Large intestine (tissue), 12 donors: ENCODE results near the gene TRIM33. TPM values are rescaled to one million over a fixed set of nuclear protein-coding genes. Genes with fewer than 3 reads are reported as not detected.

Experiments
- DNase-seq, 2 donors: peaks; one replicate each; pipeline versions ENCODE4 v3.0.0 to v3.0.0-alpha.2; 2013
- H3K27ac ChIP-seq: one replicate; pipeline ENCODE4 v1.5.1; 2013; ENCODE audit warnings: low read length
- H3K27me3 ChIP-seq: 2 replicates; pipeline ENCODE4 v1.6.1; 2013; ENCODE audit warnings: low read length; ENCODE audit not compliant: control insufficient read depth, insufficient read depth
- H3K36me3 ChIP-seq: 2 replicates; pipeline ENCODE4 v1.6.1; 2013; ENCODE audit warnings: low read length; ENCODE audit not compliant: control insufficient read depth, insufficient read depth
- H3K4me1 ChIP-seq: one replicate; pipeline ENCODE4 v1.6.1; 2013; ENCODE audit warnings: low read length; ENCODE audit not compliant: control insufficient read depth, insufficient read depth
- H3K4me3 ChIP-seq: one replicate; pipeline ENCODE4 v1.5.1; 2013; ENCODE audit warnings: low read length
- H3K9me3 ChIP-seq: one replicate; pipeline ENCODE4 v1.6.1; 2013; ENCODE audit warnings: mild to moderate bottlenecking, low read depth, low read length, moderate library complexity; ENCODE audit not compliant: control insufficient read depth
- WGBS: methylation state at CpG from one replicate; pipeline ENCODE4 v1.1.5; 2013; ENCODE audit warnings: low lambda C conversion rate; ENCODE audit not compliant: insufficient coverage; 5-methylcytosine and 5-hydroxymethylcytosine counted together
- long read RNA-seq, 11 donors: transcript quantifications; one replicate each; lab custom pipeline, GENCODE V29; 2026
- polyA plus RNA-seq: library from polyadenylated mRNA; unstranded; fragments of 120-200 nt; gene quantifications from one replicate; pipeline ENCODE4 v1.2.1, GENCODE V29; 2013

TRIM33 gene
- polyA plus RNA-seq: 27.2 TPM
- long read RNA-seq, donor 1, full-length matches to known transcripts: 3 of 3 reads
- long read RNA-seq, donor 1, partial matches to known transcripts: 0 of 3 reads
- long read RNA-seq, donor 1, other reads (novel, unspliced or antisense): 0 of 3 reads
- long read RNA-seq, donor 2: 0 reads
- long read RNA-seq, donor 3: 0 reads
- long read RNA-seq, donor 4: 0 reads
- long read RNA-seq, donor 5, partial matches to known transcripts: 0 of 1 reads
- long read RNA-seq, donor 5, other reads (novel, unspliced or antisense): 0 of 1 reads
- long read RNA-seq, donor 6, partial matches to known transcripts: 0 of 1 reads
- long read RNA-seq, donor 6, other reads (novel, unspliced or antisense): 0 of 1 reads
- long read RNA-seq, donor 7, partial matches to known transcripts: 0 of 1 reads
- long read RNA-seq, donor 7, other reads (novel, unspliced or antisense): 0 of 1 reads
- long read RNA-seq, donor 8: 0 reads
- long read RNA-seq, donor 9, partial matches to known transcripts: 0 of 2 reads
- long read RNA-seq, donor 9, other reads (novel, unspliced or antisense): 0 of 2 reads
- long read RNA-seq, donor 10, partial matches to known transcripts: 0 of 1 reads
- long read RNA-seq, donor 10, other reads (novel, unspliced or antisense): 0 of 1 reads
- long read RNA-seq, donor 11, partial matches to known transcripts: 0 of 2 reads
- long read RNA-seq, donor 11, other reads (novel, unspliced or antisense): 0 of 2 reads

GRCh38 chr1:114511032-114511785 is at the start of gene TRIM33:
TSS of gene TRIM33 (minus strand) at chr1:114511203. CDS start at chr1:114511076, 127 bp downstream.
- Histone ChIP-seq H3K9me3 (no peaks in the 10 kb centered on the region), H3K27me3 (no peaks in the 10 kb centered on the region), H3K27ac (peak within 1 kb of the TSS; percentile 99), H3K36me3 (peaks cover 4% of the 10 kb centered on the region), H3K4me1 (peaks cover 23% of the 10 kb centered on the region), H3K4me3 (peak within 1 kb of the TSS; percentile 94)
- peak; percentile 97 to 98 for DNase-seq
- 0% methylated on average over 1 of the region's 90 CpGs for WGBS

- no peaks in the 10 kb centered on the region for H3K36me3 ChIP-seq
- no peak for DNase-seq
- WGBS: no CpG with 5 or more reads among the region's 3 CpGs
- H3K4me1 ChIP-seq: no peaks in the 10 kb centered on the region
- no peaks in the 10 kb centered on the region for H3K9me3 ChIP-seq
- H3K4me3 ChIP-seq: no peak overlapping the region
- no peaks in the 10 kb centered on the region for H3K27me3 ChIP-seq
- H3K27ac ChIP-seq: no peak overlapping the region
Measured at GRCh38 chr1:114559356-114559755, 48.4 kb upstream of the TRIM33 start.

GRCh38 chr1:114558544-114558943 is 47.5 kb upstream of the TRIM33 start:
- H3K9me3 ChIP-seq: no peaks in the 10 kb centered on the region
- no peak for DNase-seq
- H3K27ac ChIP-seq: no peak overlapping the region
- H3K27me3 ChIP-seq: no peaks in the 10 kb centered on the region
- no peak overlapping the region for H3K4me3 ChIP-seq
- 100% methylated on average over 1 of the region's 1 CpG for WGBS
- no peaks in the 10 kb centered on the region for H3K36me3 ChIP-seq
- H3K4me1 ChIP-seq: no peaks in the 10 kb centered on the region

GRCh38 chr1:114554577-114554976 is 43.6 kb upstream of the TRIM33 start:
- no peak overlapping the region for H3K4me3 ChIP-seq
- WGBS: no CpG with 5 or more reads among the region's 2 CpGs

GRCh38 chr1:114552106-114552639 is 41.2 kb upstream of the TRIM33 start:
- DNase-seq: no peak
- WGBS: 100% methylated on average over 1 of the region's 7 CpGs
- no peaks in the 10 kb centered on the region for H3K9me3 ChIP-seq
- H3K36me3 ChIP-seq: no peaks in the 10 kb centered on the region
- H3K4me1 ChIP-seq: no peaks in the 10 kb centered on the region
- H3K27me3 ChIP-seq: peaks cover 2% of the 10 kb centered on the region
- no peak overlapping the region for H3K4me3 ChIP-seq
- no peak overlapping the region for H3K27ac ChIP-seq

More at GRCh38 chr1:114554577-114554976, 43.6 kb upstream of the TRIM33 start:
- no peaks in the 10 kb centered on the region for H3K4me1 ChIP-seq
- H3K27me3 ChIP-seq: no peaks in the 10 kb centered on the region
- DNase-seq: no peak
- H3K9me3 ChIP-seq: no peaks in the 10 kb centered on the region
- H3K36me3 ChIP-seq: no peaks in the 10 kb centered on the region
- H3K27ac ChIP-seq: no peak overlapping the region

- Histone ChIP-seq H3K4me1 (no peaks in the 10 kb centered on the region), H3K4me3 (no peak overlapping the region), H3K9me3 (no peaks in the 10 kb centered on the region), H3K27me3 (peaks cover 2% of the 10 kb centered on the region), H3K36me3 (no peaks in the 10 kb centered on the region), H3K27ac (no peak overlapping the region)
- no peak for DNase-seq
- WGBS: no CpG with 5 or more reads among the region's 4 CpGs
Measured at GRCh38 chr1:114551400-114551799, 40.4 kb upstream of the TRIM33 start.

GRCh38 chr1:114550336-114550735 is 39.3 kb upstream of the TRIM33 start:
- Histone ChIP-seq H3K9me3 (no peaks in the 10 kb centered on the region), H3K36me3 (no peaks in the 10 kb centered on the region), H3K27me3 (peaks cover 2% of the 10 kb centered on the region), H3K4me1 (no peaks in the 10 kb centered on the region), H3K4me3 (no peak overlapping the region), H3K27ac (no peak overlapping the region)
- DNase-seq: no peak
- no CpG with 5 or more reads among the region's 2 CpGs for WGBS

GRCh38 chr1:114549137-114549536 is 38.1 kb upstream of the TRIM33 start:
- peaks cover 2% of the 10 kb centered on the region for H3K27me3 ChIP-seq
- no CpG with 5 or more reads among the region's 4 CpGs for WGBS
- peak in 1 of 2 donors; percentile 2 for DNase-seq
- no peaks in the 10 kb centered on the region for H3K9me3 ChIP-seq
- H3K36me3 ChIP-seq: no peaks in the 10 kb centered on the region
- no peak overlapping the region for H3K27ac ChIP-seq
- no peak overlapping the region for H3K4me3 ChIP-seq
- no peaks in the 10 kb centered on the region for H3K4me1 ChIP-seq

GRCh38 chr1:114547076-114547475 is 36.1 kb upstream of the TRIM33 start:
- Histone ChIP-seq H3K36me3 (no peaks in the 10 kb centered on the region), H3K4me1 (no peaks in the 10 kb centered on the region), H3K27me3 (peaks cover 2% of the 10 kb centered on the region), H3K4me3 (no peak overlapping the region), H3K9me3 (no peaks in the 10 kb centered on the region), H3K27ac (no peak overlapping the region)
- no peak for DNase-seq
- WGBS: no CpG with 5 or more reads among the region's 1 CpG

- Histone ChIP-seq H3K4me3 (no peak overlapping the region), H3K27ac (no peak overlapping the region), H3K9me3 (no peaks in the 10 kb centered on the region), H3K36me3 (no peaks in the 10 kb centered on the region), H3K4me1 (no peaks in the 10 kb centered on the region), H3K27me3 (peaks cover 2% of the 10 kb centered on the region)
- no peak for DNase-seq
- WGBS: 100% methylated on average over 1 of the region's 2 CpGs
Measured at GRCh38 chr1:114545796-114546195, 34.8 kb upstream of the TRIM33 start.
